KOPT-K1 (cell line): ENCODE data around the gene CCDC82.
"Not testable (repeated sequence)": the region's sequence is repeated elsewhere in the genome, so short reads cannot be mapped to it uniquely, and the experiment has no call there.

Experiments
- H3K27ac ChIP-seq: fragments of 200-600 bp; sonication (generic); 2 replicates; pipeline ENCODE4 v1.5.1; 2016; ENCODE audit warnings: antibody characterized with exemption, mild to moderate bottlenecking, low read depth, low read length; ENCODE audit not compliant: poor library complexity, severe bottlenecking
- H3K36me3 ChIP-seq: fragments of 200-600 bp; sonication (generic); 2 replicates; pipeline ENCODE4 v1.5.1; 2017; ENCODE audit warnings: antibody characterized with exemption, mild to moderate bottlenecking, low read length, moderate library complexity; ENCODE audit not compliant: insufficient read depth
- H3K9me3 ChIP-seq: fragments of 200-600 bp; sonication (generic); 2 replicates; pipeline ENCODE4 v1.5.1; 2017; ENCODE audit warnings: antibody characterized with exemption, low read length, mild to moderate bottlenecking; ENCODE audit not compliant: insufficient read depth, poor library complexity, severe bottlenecking

Gene CCDC82

GRCh38 chr11:96389720-96390487 lies at the start of gene CCDC82, which contains the start of gene JRKL:
Gene CCDC82, minus strand, starts transcription at chr11:96389912. Its CDS starts 5,165 bp downstream, at chr11:96384747.
Gene JRKL, plus strand, starts transcription at chr11:96390013. Its CDS starts 637 bp downstream, at chr11:96390650.
- Histone ChIP-seq H3K27ac (peak within 1 kb of the TSS; percentile 72), H3K9me3 (no peaks in the 10 kb centered on the region)

GRCh38 chr11:96432654-96433053 lies 42.9 kb upstream of the CCDC82 start:
- not testable (repeated sequence) for H3K36me3 ChIP-seq, H3K9me3 ChIP-seq, H3K27ac ChIP-seq

More at GRCh38 chr11:96389720-96390487, at the start of gene CCDC82, which contains the start of gene JRKL:
- H3K36me3 ChIP-seq: peaks cover 6% of the 10 kb centered on the region; the same call in 1 of the 2 replicates

- Histone ChIP-seq H3K36me3 (no peaks in the 10 kb centered on the region), H3K9me3 (no peaks in the 10 kb centered on the region), H3K27ac (no peak overlapping the region)
These were observed 41.0 kb upstream of the CCDC82 start for GRCh38 chr11:96430668-96431067.

GRCh38 chr11:96424693-96425092 lies 35.0 kb upstream of the CCDC82 start:
- Histone ChIP-seq H3K36me3 (no peaks in the 10 kb centered on the region), H3K27ac (no peak overlapping the region), H3K9me3 (no peaks in the 10 kb centered on the region)

GRCh38 chr11:96413408-96413807 lies 23.7 kb upstream of the CCDC82 start:
- Histone ChIP-seq H3K36me3 (no peaks in the 10 kb centered on the region), H3K27ac (no peak overlapping the region), H3K9me3 (no peaks in the 10 kb centered on the region)

GRCh38 chr11:96412761-96413381 lies 23.2 kb upstream of the CCDC82 start:
- H3K36me3 ChIP-seq: no peaks in the 10 kb centered on the region
- H3K27ac ChIP-seq: no peak overlapping the region
- no peaks in the 10 kb centered on the region for H3K9me3 ChIP-seq

- not testable (repeated sequence) for H3K27ac ChIP-seq, H3K9me3 ChIP-seq, H3K36me3 ChIP-seq
These were observed 21.7 kb upstream of the CCDC82 start for GRCh38 chr11:96411412-96411811.

- no peaks in the 10 kb centered on the region for H3K9me3 ChIP-seq
- H3K27ac ChIP-seq: no peak overlapping the region
- H3K36me3 ChIP-seq: no peaks in the 10 kb centered on the region
These were observed 11.0 kb upstream of the CCDC82 start for GRCh38 chr11:96400697-96401096.

- Histone ChIP-seq H3K9me3 (no peaks in the 10 kb centered on the region), H3K27ac (no peak overlapping the region), H3K36me3 (no peaks in the 10 kb centered on the region)
These were observed 8.2 kb upstream of the CCDC82 start for GRCh38 chr11:96397863-96398262.

- Histone ChIP-seq H3K9me3 (no peaks in the 10 kb centered on the region), H3K36me3 (no peaks in the 10 kb centered on the region), H3K27ac (peak overlapping the region; percentile 54)
These were observed 6.9 kb upstream of the CCDC82 start for GRCh38 chr11:96396637-96397036.

- Histone ChIP-seq H3K27ac (no peak overlapping the region), H3K9me3 (no peaks in the 10 kb centered on the region), H3K36me3 (no peaks in the 10 kb centered on the region)
These were observed 5.1 kb upstream of the CCDC82 start for GRCh38 chr11:96394773-96395172.

- Histone ChIP-seq H3K27ac (no peak overlapping the region), H3K36me3 (no peaks in the 10 kb centered on the region), H3K9me3 (no peaks in the 10 kb centered on the region)
These were observed 4.1 kb upstream of the CCDC82 start for GRCh38 chr11:96393753-96394348.

- Histone ChIP-seq H3K27ac (no peak overlapping the region), H3K9me3 (no peaks in the 10 kb centered on the region), H3K36me3 (no peaks in the 10 kb centered on the region; the same call in 1 of the 2 replicates)
These were observed 2.1 kb upstream of the CCDC82 start for GRCh38 chr11:96391698-96392307.

- Histone ChIP-seq H3K9me3 (no peaks in the 10 kb centered on the region), H3K27ac (peak overlapping the region; percentile 72), H3K36me3 (peaks cover 6% of the 10 kb centered on the region; the same call in 1 of the 2 replicates)
These were observed 728 bp upstream of the CCDC82 start for GRCh38 chr11:96390488-96390792.
